ENCODE measurements around the gene ELF2. TPM values are rescaled to one million over a fixed set of nuclear protein-coding genes. Genes with fewer than 3 reads are reported as not detected.
"Not testable (repeated sequence)": the region's sequence is repeated elsewhere in the genome, so short reads cannot be mapped to it uniquely, and the experiment has no call there.

Gene ELF2
- total RNA-seq, 1 donor from 2014 or later, result 48.0 TPM

GRCh38 chr4:139167774-139168444, 9.1 kb downstream of the ELF2 start:
- no peaks in the 10 kb centered on the region for H3K36me3 Mint-ChIP-seq (ENCODE audit: low read depth, unreplicated experiment)
- H3K4me1 Mint-ChIP-seq (ENCODE audit: unreplicated experiment), result peaks cover 17% of the 10 kb centered on the region
- no peak overlapping the region for H3K4me3 Mint-ChIP-seq (ENCODE audit: unreplicated experiment)
- no peaks in the 10 kb centered on the region for H3K27me3 Mint-ChIP-seq (ENCODE audit: unreplicated experiment)
- no peaks in the 10 kb centered on the region for H3K9me3 Mint-ChIP-seq (ENCODE audit: unreplicated experiment)
- TF ChIP-seq CTCF (IDR thresholded peaks at IDR 0.05; ENCODE audit: unreplicated experiment), result peak; percentile 44
- no peak overlapping the region for H3K27ac Mint-ChIP-seq (ENCODE audit: unreplicated experiment)
- DNase-seq (ENCODE audit: low spot score), result no peak

GRCh38 chr4:139164731-139165130, 12.3 kb downstream of the ELF2 start:
- Mint-ChIP-seq H3K4me1 (ENCODE audit: unreplicated experiment) (peaks cover 16% of the 10 kb centered on the region), H3K27me3 (ENCODE audit: unreplicated experiment) (no peaks in the 10 kb centered on the region), H3K27ac (ENCODE audit: unreplicated experiment) (peak overlapping the region; percentile 20), H3K4me3 (ENCODE audit: unreplicated experiment) (no peak overlapping the region), H3K36me3 (ENCODE audit: low read depth, unreplicated experiment) (no peaks in the 10 kb centered on the region), H3K9me3 (ENCODE audit: unreplicated experiment) (no peaks in the 10 kb centered on the region)
- TF ChIP-seq CTCF (IDR thresholded peaks at IDR 0.05; ENCODE audit: unreplicated experiment), result no peak
- DNase-seq (ENCODE audit: low spot score), result no peak

- Mint-ChIP-seq H3K4me1 (ENCODE audit: unreplicated experiment) (peaks cover 25% of the 10 kb centered on the region), H3K27ac (ENCODE audit: unreplicated experiment) (no peak overlapping the region), H3K27me3 (ENCODE audit: unreplicated experiment) (peaks cover 1% of the 10 kb centered on the region), H3K4me3 (ENCODE audit: unreplicated experiment) (no peak overlapping the region), H3K9me3 (ENCODE audit: unreplicated experiment) (no peaks in the 10 kb centered on the region), H3K36me3 (ENCODE audit: low read depth, unreplicated experiment) (no peaks in the 10 kb centered on the region)
- no peak for DNase-seq (ENCODE audit: low spot score)
- no peak for TF ChIP-seq CTCF (IDR thresholded peaks at IDR 0.05; ENCODE audit: unreplicated experiment)
Measured at GRCh38 chr4:139163806-139164206, 13.2 kb downstream of the ELF2 start.

GRCh38 chr4:139157977-139158376, 19.0 kb downstream of the ELF2 start:
- not testable (repeated sequence) for H3K4me3 Mint-ChIP-seq (ENCODE audit: unreplicated experiment); H3K9me3 Mint-ChIP-seq (ENCODE audit: unreplicated experiment); H3K27ac Mint-ChIP-seq (ENCODE audit: unreplicated experiment); DNase-seq (ENCODE audit: low spot score); H3K36me3 Mint-ChIP-seq (ENCODE audit: low read depth, unreplicated experiment); H3K27me3 Mint-ChIP-seq (ENCODE audit: unreplicated experiment)
- peaks cover 23% of the 10 kb centered on the region for H3K4me1 Mint-ChIP-seq (ENCODE audit: unreplicated experiment)

- H3K9me3 Mint-ChIP-seq (ENCODE audit: unreplicated experiment), result no peaks in the 10 kb centered on the region
- H3K36me3 Mint-ChIP-seq (ENCODE audit: low read depth, unreplicated experiment), result no peaks in the 10 kb centered on the region
- peaks cover 4% of the 10 kb centered on the region for H3K27me3 Mint-ChIP-seq (ENCODE audit: unreplicated experiment)
- H3K4me1 Mint-ChIP-seq (ENCODE audit: unreplicated experiment), result peaks cover 23% of the 10 kb centered on the region
- no peak for TF ChIP-seq CTCF (IDR thresholded peaks at IDR 0.05; ENCODE audit: unreplicated experiment)
- H3K4me3 Mint-ChIP-seq (ENCODE audit: unreplicated experiment), result no peak overlapping the region
- DNase-seq (ENCODE audit: low spot score), result no peak
- no peak overlapping the region for H3K27ac Mint-ChIP-seq (ENCODE audit: unreplicated experiment)
Measured at GRCh38 chr4:139154952-139155557, 22.0 kb downstream of the ELF2 start.
